H1 (cell line): Measurements from ENCODE around the gene PLEKHM1. TPM values are rescaled to one million over a fixed set of nuclear protein-coding genes. Genes with fewer than 3 reads are reported as not detected.

ENCODE experiments used
- CTCF ChIA-PET: fragments of 300-600 bp; sonication (Branson Sonifier 250); formaldehyde crosslinking; loops from one replicate; lab custom pipeline; 2021; ENCODE audit not compliant: partially characterized antibody; lab: Charles Lee
- POLR2A ChIA-PET: fragments of 300-600 bp; sonication (Branson Sonifier 250); formaldehyde crosslinking; loops from one replicate; lab custom pipeline; 2021; ENCODE audit warnings: inconsistent platforms; ENCODE audit not compliant: partially characterized antibody; lab: Charles Lee
- DNase-seq, 2 experiments: peaks; one replicate each; pipeline versions ENCODE4 v3.0.0 to v3.0.0-alpha.2; 2010 to 2022; ENCODE audit warnings: low spot score in 2 of 2, low read depth in 1 of 2, mixed read lengths in 1 of 2
- FAIRE-seq: peaks from 2 replicates; lab custom pipeline; 2011; peaks lifted over from hg19 to GRCh38; lab: Jason Lieb, UNC
- H2AFZ ChIP-seq: 2 replicates; pipeline ENCODE4 v1.8.1; 2012; ENCODE audit warnings: low read length, inconsistent platforms
- H2AK5ac ChIP-seq: 2 replicates; pipeline ENCODE4 v1.6.1; 2013; ENCODE audit warnings: low read depth, low read length
- H2BK120ac ChIP-seq: replicated peaks from 2 replicates; pipeline ENCODE3; 2013; ENCODE audit warnings: low read depth, low read length, inconsistent platforms
- H2BK12ac ChIP-seq: 2 replicates; pipeline ENCODE4 v1.6.1; 2013; ENCODE audit warnings: low read depth, low read length
- H2BK15ac ChIP-seq: 2 replicates; pipeline ENCODE4 v1.6.1; 2013; ENCODE audit warnings: low read length
- H2BK20ac ChIP-seq: 2 replicates; pipeline ENCODE4 v1.6.1; 2013; ENCODE audit warnings: low read length
- H2BK5ac ChIP-seq: 2 replicates; pipeline ENCODE4 v1.6.1; 2013; ENCODE audit warnings: low read depth, low read length
- H3K14ac ChIP-seq: 2 replicates; pipeline ENCODE4 v1.6.1; 2013; ENCODE audit warnings: inconsistent platforms; ENCODE audit not compliant: insufficient read length
- H3K18ac ChIP-seq: 2 replicates; pipeline ENCODE4 v1.6.1; 2013; ENCODE audit warnings: low read length; ENCODE audit errors: extremely low read depth
- H3K23ac ChIP-seq: 2 replicates; pipeline ENCODE4 v1.6.1; 2013; ENCODE audit warnings: inconsistent platforms; ENCODE audit not compliant: insufficient read length
- H3K23me2 ChIP-seq: 2 replicates; pipeline ENCODE4 v1.6.1; 2013; ENCODE audit warnings: low read depth, low read length
- H3K27ac ChIP-seq: 2 replicates; pipeline ENCODE4 v1.6.1; 2011; ENCODE audit warnings: low read depth, low read length, inconsistent platforms
- H3K27me3 ChIP-seq, 4 experiments: replicated peaks in 1 of 4; 1 replicate in 1 of 4; 2 replicates in 3 of 4; pipeline versions ENCODE4 v1.6.1 to v1.8.1; 2011 to 2013; ENCODE audit warnings: low read length in 3 of 4, mild to moderate bottlenecking in 3 of 4, inconsistent platforms in 2 of 4, mixed read lengths in 2 of 4, moderate library complexity in 1 of 4; ENCODE audit not compliant: control insufficient read depth in 3 of 4, insufficient read depth in 3 of 4; ENCODE audit errors: extremely low read depth in 1 of 4
- H3K36me3 ChIP-seq, 4 experiments: 2 replicates each; pipeline versions ENCODE4 v1.6.1 to v1.8.1; 2011 to 2013; ENCODE audit warnings: mild to moderate bottlenecking in 4 of 4, low read length in 3 of 4, moderate library complexity in 2 of 4, control low read depth in 1 of 4, inconsistent platforms in 1 of 4; ENCODE audit not compliant: insufficient read depth in 4 of 4, control insufficient read depth in 2 of 4
- H3K4ac ChIP-seq: replicated peaks from 2 replicates; pipeline ENCODE3; 2013; ENCODE audit warnings: low read length, low read depth, mixed read lengths, inconsistent platforms; ENCODE audit not compliant: insufficient read length
- H3K4me1 ChIP-seq, 4 experiments: replicated peaks in 1 of 4; 1 replicate in 1 of 4; 2 replicates in 3 of 4; pipeline versions ENCODE4 v1.6.1 to v1.8.1; 2011 to 2013; ENCODE audit warnings: low read length in 3 of 4, inconsistent platforms in 2 of 4, mixed read lengths in 1 of 4; ENCODE audit not compliant: insufficient read depth in 4 of 4, control insufficient read depth in 3 of 4
- H3K4me2 ChIP-seq, 2 experiments: 2 replicates each; pipeline versions ENCODE4 v1.6.1 to v1.8.1; 2011 to 2013; ENCODE audit warnings: low read depth in 2 of 2, low read length in 2 of 2, control low read depth in 1 of 2, inconsistent platforms in 1 of 2, mild to moderate bottlenecking in 1 of 2; ENCODE audit not compliant: insufficient read depth in 1 of 2
- H3K4me3 ChIP-seq, 4 experiments: fragments of 200-600, 300-600 bp in 1 of 4; sonication (generic), shearing (Covaris generic), sonication (Bioruptor Twin) in 1 of 4; 2 replicates each; pipeline versions ENCODE4 v1.5.1 to v1.8.1; 2011 to 2016; ENCODE audit warnings: low read length in 4 of 4, low read depth in 3 of 4, control low read depth in 2 of 4, inconsistent platforms in 2 of 4, mild to moderate bottlenecking in 2 of 4, mixed read lengths in 1 of 4, moderate library complexity in 1 of 4; ENCODE audit not compliant: insufficient read depth in 2 of 4; ENCODE audit errors: extremely low read depth in 1 of 4
- H3K56ac ChIP-seq: replicated peaks from 2 replicates; pipeline ENCODE3; 2013; ENCODE audit warnings: low read depth, mild to moderate bottlenecking, mixed read lengths, low read length, inconsistent platforms; ENCODE audit not compliant: insufficient read length
- H3K79me1 ChIP-seq: 2 replicates; pipeline ENCODE4 v1.6.1; 2013; ENCODE audit warnings: low read depth, low read length, control low read depth
- H3K79me2 ChIP-seq, 2 experiments: 2 replicates each; pipeline versions ENCODE4 v1.6.1 to v1.8.1; 2012 to 2013; ENCODE audit warnings: low read length in 2 of 2, mild to moderate bottlenecking in 2 of 2, inconsistent platforms in 1 of 2; ENCODE audit not compliant: insufficient read depth in 2 of 2, control insufficient read depth in 1 of 2
- H3K9ac ChIP-seq, 4 experiments: replicated peaks in 1 of 4; 1 replicate in 1 of 4; 2 replicates in 3 of 4; pipeline versions ENCODE4 v1.6.1 to v1.8.1; 2011 to 2013; ENCODE audit warnings: low read depth in 3 of 4, low read length in 3 of 4, control low read depth in 2 of 4, mild to moderate bottlenecking in 2 of 4, moderate library complexity in 2 of 4, inconsistent platforms in 1 of 4; ENCODE audit errors: extremely low read depth in 1 of 4
- H3K9me3 ChIP-seq, 2 experiments: 2 replicates each; pipeline versions ENCODE4 v1.6.1 to v1.8.1; 2012 to 2013; ENCODE audit warnings: mild to moderate bottlenecking in 2 of 2, moderate library complexity in 2 of 2, control low read depth in 1 of 2, inconsistent platforms in 1 of 2, low read depth in 1 of 2, low read length in 1 of 2, mixed read lengths in 1 of 2; ENCODE audit not compliant: insufficient read depth in 2 of 2
- H4K20me1 ChIP-seq, 2 experiments: replicated peaks in 1 of 2; 2 replicates each; pipeline versions ENCODE3 to v1.8.1; 2011 to 2013; ENCODE audit warnings: inconsistent platforms in 2 of 2, low read length in 2 of 2, mild to moderate bottlenecking in 1 of 2; ENCODE audit not compliant: insufficient read depth in 2 of 2, control insufficient read depth in 1 of 2
- H4K5ac ChIP-seq: 2 replicates; pipeline ENCODE4 v1.6.1; 2013; ENCODE audit warnings: low read length, low read depth, mixed read lengths, inconsistent platforms; ENCODE audit not compliant: insufficient read length
- H4K8ac ChIP-seq: 2 replicates; pipeline ENCODE4 v1.8.0; 2013; ENCODE audit warnings: mild to moderate bottlenecking, moderate library complexity, low read length, inconsistent platforms; ENCODE audit not compliant: insufficient read depth; ENCODE audit errors: extremely low read depth
- H4K91ac ChIP-seq: replicated peaks from 2 replicates; pipeline ENCODE3; 2013; ENCODE audit warnings: low read length, mixed read lengths, inconsistent platforms; ENCODE audit not compliant: insufficient read length
- EGR1 ChIP-seq: IDR thresholded peaks from 2 replicates; pipeline ENCODE4 v1.6.1; 2011; ENCODE audit warnings: low read depth, low read length, borderline replicate concordance
- FOSL1 ChIP-seq: IDR thresholded peaks from 2 replicates; pipeline ENCODE4 v1.6.1; 2011; ENCODE audit warnings: mild to moderate bottlenecking, low read depth, low read length, moderate library complexity; ENCODE audit not compliant: insufficient read depth
- GABPA ChIP-seq: IDR thresholded peaks from 2 replicates; pipeline ENCODE4 v1.6.1; 2011; ENCODE audit warnings: mild to moderate bottlenecking, low read length, moderate library complexity, borderline replicate concordance; ENCODE audit not compliant: insufficient read depth
- GTF2F1 ChIP-seq: IDR thresholded peaks from 2 replicates; pipeline ENCODE4 v1.6.1; 2012; ENCODE audit warnings: low read depth, low read length, improper control_type of control experiment, borderline replicate concordance
- SIX5 ChIP-seq: IDR thresholded peaks from 2 replicates; pipeline ENCODE4 v1.6.1; 2011; ENCODE audit warnings: mild to moderate bottlenecking, low read depth, low read length
- SP1 ChIP-seq: IDR thresholded peaks from 2 replicates; pipeline ENCODE4 v1.6.1; 2011; ENCODE audit warnings: low read depth, low read length
- TAF7 ChIP-seq: optimal IDR thresholded peaks from 2 replicates; pipeline ENCODE3; 2011; ENCODE audit warnings: low read depth, mild to moderate bottlenecking, inconsistent platforms, low read length, moderate library complexity, borderline replicate concordance
- TCF12 ChIP-seq: IDR thresholded peaks from 2 replicates; pipeline ENCODE4 v1.6.1; 2011; ENCODE audit warnings: low read depth, mild to moderate bottlenecking, low read length
- YY1 ChIP-seq: IDR thresholded peaks from 2 replicates; pipeline ENCODE4 v1.6.1; 2011; ENCODE audit warnings: low read depth, mild to moderate bottlenecking, low read length
- ZNF274 ChIP-seq: IDR thresholded peaks from 2 replicates; pipeline ENCODE4 v1.7.0; 2012; ENCODE audit warnings: low read length, borderline replicate concordance; ENCODE audit errors: extremely low read depth
- WGBS, 2 experiments: shearing (Covaris generic) in 1 of 2; methylation state at CpG; one replicate each; pipeline versions ENCODE4 v1.1.6 to v1.1.7; 2013 to 2015; ENCODE audit warnings: low lambda C conversion rate in 2 of 2, mixed read lengths in 2 of 2, inconsistent platforms in 1 of 2, low coverage in 1 of 2, missing lambda C conversion rate in 1 of 2; ENCODE audit not compliant: insufficient replicate concordance in 2 of 2, insufficient coverage in 1 of 2, insufficient read length in 1 of 2; ENCODE audit errors: extremely low coverage in 1 of 2, missing lambda C conversion rate in 1 of 2; 5-methylcytosine and 5-hydroxymethylcytosine counted together
- polyA plus RNA-seq, 7 experiments: library from polyadenylated mRNA; depleted of rRNA in 3 of 7; stranded (reverse) in 5 of 7; unstranded in 2 of 7; fragments of >200 nt in 5 of 7; fragments of 200-250 nt in 2 of 7; gene quantifications; 1 replicate in 5 of 7; 2 replicates in 1 of 7; 4 replicates in 1 of 7; pipeline versions ENCODE4 v1.2.1 to v1.2.3, GENCODE V29; 2011 to 2013; ENCODE audit warnings: missing spikeins in 2 of 7, mixed read lengths in 2 of 7
- total RNA-seq: library from RNA; stranded (reverse); fragmentation: NEBNext Ultra II Directional; extraction: Animal tissue kit (Norgen Biotek cat#: 25700); gene quantifications from 2 replicates; pipeline ENCODE4 v1.2.1, GENCODE V29; 2021
- TF ChIP-seq, protein P1 (sequence below): IDR thresholded peaks from 2 replicates; pipeline ENCODE4 v1.6.1; 2012; ENCODE audit warnings: low read length, inconsistent platforms

The PLEKHM1 gene
- total and polyA plus RNA-seq, 2 of the 8 experiments (the other 6 are each of a cell fraction or from before 2014, with no cell fraction given): 7.6 to 17.9 TPM

DNA sequence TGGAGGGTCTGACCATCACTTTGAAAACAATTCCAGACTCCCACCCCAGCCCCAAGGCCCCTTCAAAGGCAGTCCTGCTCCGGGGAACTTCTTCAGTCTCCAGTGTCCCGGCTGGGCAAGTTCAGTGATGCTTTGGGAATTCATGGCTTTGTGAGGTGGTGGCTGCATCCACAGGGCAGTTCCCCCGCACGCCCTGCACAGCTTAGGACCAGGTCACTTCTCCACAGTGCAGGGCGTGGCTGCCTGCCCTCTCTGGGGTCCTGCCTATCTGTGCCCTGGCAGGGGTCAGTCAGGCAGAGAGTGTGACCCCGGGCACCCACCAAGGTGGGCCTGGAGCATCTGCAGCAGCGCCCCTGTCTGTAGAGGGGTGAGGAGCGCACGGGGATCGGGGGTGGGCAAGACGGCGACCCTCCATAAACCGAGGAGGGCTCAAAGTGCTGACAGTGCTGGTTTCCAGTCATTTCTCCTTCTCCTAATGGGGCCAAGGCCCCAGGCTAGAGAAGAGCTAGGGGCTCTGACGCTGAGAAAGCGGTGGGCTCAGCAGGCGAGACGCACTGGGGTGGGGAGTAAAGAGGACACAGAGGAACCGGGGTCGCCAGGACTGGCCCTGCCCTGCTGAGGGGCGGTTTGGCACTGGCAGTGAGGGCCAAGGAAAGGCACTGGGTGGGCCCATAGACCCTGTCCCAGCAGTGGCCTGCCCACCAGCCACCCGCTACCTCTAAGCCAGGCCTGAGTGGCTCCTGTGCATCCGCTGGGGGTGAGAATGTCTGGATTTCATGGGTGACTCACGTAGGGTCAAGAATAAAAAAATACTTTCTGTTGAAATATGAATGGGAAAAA, 53.7 kb downstream of the PLEKHM1 start:
- Histone ChIP-seq H4K91ac (no peak overlapping the region), H3K4ac (no peak overlapping the region), H3K14ac (no peak overlapping the region), H3K36me3 (no peaks in the 10 kb centered on the region), H3K4me1 (peaks cover 3 to 16% (median 9%) of the 10 kb centered on the region in 4 experiments), H3K4me2 (no peak overlapping the region), H2BK15ac (no peak overlapping the region), H2AK5ac (no peak overlapping the region), H2BK120ac (no peak overlapping the region), H3K56ac (no peak overlapping the region), H2BK12ac (0 out of 2 replicates have a peak overlapping the region, but pooled peaks have one; percentile 60), H3K27ac (no peak overlapping the region), H3K9me3 (no peaks in the 10 kb centered on the region), H2BK5ac (no peak overlapping the region), H3K23me2 (peaks cover 6% of the 10 kb centered on the region; the same call in 1 of the 2 replicates), H2AFZ (no peak overlapping the region), H3K27me3 (peaks cover 0 to 15% (median 11%) of the 10 kb centered on the region in 4 experiments; a peak in 5 of 7 replicates), H3K9ac (no peak overlapping the region), H3K4me3 (no peak overlapping the region), H3K23ac (no peak overlapping the region), H3K79me1 (no peaks in the 10 kb centered on the region), H4K8ac (no peak overlapping the region), H2BK20ac (no peak overlapping the region), H4K20me1 (peaks cover 0 to 2% of the 10 kb centered on the region in 2 experiments), H4K5ac (no peak overlapping the region), H3K79me2 (no peaks in the 10 kb centered on the region), H3K18ac (no peak overlapping the region)
- ChIA-PET POLR2A (no interaction called here), CTCF (no interaction called here)
- no peak for FAIRE-seq
- 93% methylated on average over 18 of the region's 23 CpGs; no CpG with 5 or more reads in 1 of the 2 experiments for WGBS, 2 experiments
- DNase-seq: no peak
- TF ChIP-seq EGR1: no peak
- TF ChIP-seq SP1: no peak
- TF ChIP-seq SIX5: no peak
- TF ChIP-seq FOSL1: no peak
- TF ChIP-seq GABPA: no peak
- no peak for TF ChIP-seq ZNF274
- TF ChIP-seq TCF12: no peak
- no peak for TF ChIP-seq GTF2F1
- TF ChIP-seq TAF7: no peak
- no peak for TF ChIP-seq YY1
- TF ChIP-seq, protein P1, sequence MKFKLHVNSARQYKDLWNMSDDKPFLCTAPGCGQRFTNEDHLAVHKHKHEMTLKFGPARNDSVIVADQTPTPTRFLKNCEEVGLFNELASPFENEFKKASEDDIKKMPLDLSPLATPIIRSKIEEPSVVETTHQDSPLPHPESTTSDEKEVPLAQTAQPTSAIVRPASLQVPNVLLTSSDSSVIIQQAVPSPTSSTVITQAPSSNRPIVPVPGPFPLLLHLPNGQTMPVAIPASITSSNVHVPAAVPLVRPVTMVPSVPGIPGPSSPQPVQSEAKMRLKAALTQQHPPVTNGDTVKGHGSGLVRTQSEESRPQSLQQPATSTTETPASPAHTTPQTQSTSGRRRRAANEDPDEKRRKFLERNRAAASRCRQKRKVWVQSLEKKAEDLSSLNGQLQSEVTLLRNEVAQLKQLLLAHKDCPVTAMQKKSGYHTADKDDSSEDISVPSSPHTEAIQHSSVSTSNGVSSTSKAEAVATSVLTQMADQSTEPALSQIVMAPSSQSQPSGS: no peak
